HCT116 (cell line): ENCODE results near the gene SLC9A2. TPM values are rescaled to one million over a fixed set of nuclear protein-coding genes. Genes with fewer than 3 reads are reported as not detected.

Experiments
- ATAC-seq: fragments of 200-7000 bp; cut with Tn5 transposase; 2 replicates; pipeline ENCODE4 v1.9.1; 2020; ENCODE audit warnings: mild to moderate bottlenecking, moderate library complexity
- BruUV-seq: library from RNA; stranded (reverse); fragments of 400-500 nt; replicated peaks from 2 replicates; lab custom pipeline; 2021; lab: Mats Ljungman, UMichigan
- CTCF ChIA-PET: fragments of 300-600 bp; sonication (Branson Sonifier 250); formaldehyde crosslinking; loops from one replicate; lab custom pipeline; 2021; ENCODE audit warnings: antibody characterized with exemption; lab: Charles Lee
- POLR2A ChIA-PET: fragments of 300-600, 350-600 bp; sonication (Branson Sonifier 250); formaldehyde crosslinking; loops from one replicate; lab custom pipeline; 2021; ENCODE audit warnings: antibody characterized with exemption; lab: Charles Lee
- RAD21 ChIA-PET, 2 experiments: fragments of 300-600 bp; sonication (Branson Sonifier 250); formaldehyde crosslinking; loops; one replicate each; lab custom pipeline; 2023; ENCODE audit warnings: low total read pairs in 2 of 2; ENCODE audit not compliant: uncharacterized antibody in 2 of 2, unreplicated experiment in 2 of 2, low non-redundant PET in 1 of 2; lab: Charles Lee
- DNase-seq: peaks from one replicate; pipeline ENCODE4 v3.0.0-alpha.2; 2010; ENCODE audit warnings: low read depth, low spot score
- H2AFZ ChIP-seq: fragments of 200-600 bp; shearing (Covaris generic), sonication (generic); 2 replicates; pipeline ENCODE4 v1.6.1; 2017; ENCODE audit warnings: low read depth, mixed run types, mixed read lengths, antibody characterized with exemption, low read length; ENCODE audit not compliant: poor library complexity, severe bottlenecking
- H3K27ac ChIP-seq: 2 replicates; pipeline ENCODE4 v1.5.1; 2012; ENCODE audit warnings: low read depth, low read length
- H3K27me3 ChIP-seq: fragments of 200-600 bp; sonication (generic); 2 replicates; pipeline ENCODE4 v1.6.1; 2016; ENCODE audit warnings: mixed run types, low read length, mixed read lengths; ENCODE audit not compliant: insufficient read depth
- H3K36me3 ChIP-seq, 2 experiments: fragments of 200-500 bp in 1 of 2; fragments of 200-600 bp in 1 of 2; sonication (Bioruptor generic) in 1 of 2; sonication (generic) in 1 of 2; 2 replicates each; pipeline versions ENCODE4 v1.5.1 to v1.6.1; 2014 to 2016; ENCODE audit warnings: low read length in 2 of 2, inconsistent platforms in 1 of 2, mixed read lengths in 1 of 2, mixed run types in 1 of 2; ENCODE audit not compliant: insufficient read depth in 2 of 2, control insufficient read depth in 1 of 2
- H3K4me1 ChIP-seq, 2 experiments: fragments of 200-600 bp in 1 of 2; sonication (generic) in 1 of 2; 2 replicates each; pipeline versions ENCODE4 v1.5.1 to v1.6.1; 2012 to 2017; ENCODE audit warnings: low read length in 2 of 2, inconsistent platforms in 1 of 2, mild to moderate bottlenecking in 1 of 2, mixed read lengths in 1 of 2, mixed run types in 1 of 2, moderate library complexity in 1 of 2; ENCODE audit not compliant: insufficient read depth in 2 of 2, control insufficient read depth in 1 of 2
- H3K4me2 ChIP-seq: fragments of 200-600 bp; sonication (generic); 2 replicates; pipeline ENCODE4 v1.6.1; 2017; ENCODE audit warnings: mixed run types, low read length, mixed read lengths
- H3K4me3 ChIP-seq, 2 experiments: fragments of 200-600 bp in 1 of 2; sonication (generic) in 1 of 2; replicated peaks in 1 of 2; 2 replicates each; pipeline ENCODE4 v1.5.1; 2011 to 2016; ENCODE audit warnings: low read length in 2 of 2, control low read depth in 1 of 2, low read depth in 1 of 2, mild to moderate bottlenecking in 1 of 2, mixed read lengths in 1 of 2, mixed run types in 1 of 2
- H3K79me2 ChIP-seq: fragments of 200-600 bp; sonication (generic); 2 replicates; pipeline ENCODE4 v1.6.1; 2017; ENCODE audit warnings: mild to moderate bottlenecking, mixed run types, low read length, moderate library complexity, mixed read lengths; ENCODE audit not compliant: insufficient read depth
- H3K9ac ChIP-seq: fragments of 200-600 bp; sonication (generic); 2 replicates; pipeline ENCODE4 v1.6.1; 2016; ENCODE audit warnings: low read length, mixed read lengths
- H3K9me2 ChIP-seq: fragments of 200-600 bp; sonication (generic), shearing (Covaris generic); 2 replicates; pipeline ENCODE4 v1.6.1; 2017; ENCODE audit warnings: mixed run types, mild to moderate bottlenecking, moderate library complexity; ENCODE audit not compliant: insufficient read depth
- H3K9me3 ChIP-seq, 2 experiments: fragments of 200-500 bp in 1 of 2; fragments of 200-600 bp in 1 of 2; sonication (Bioruptor generic) in 1 of 2; sonication (generic) in 1 of 2; 2 replicates each; pipeline ENCODE4 v1.6.1; 2014 to 2017; ENCODE audit warnings: low read length in 2 of 2, mixed read lengths in 2 of 2, inconsistent platforms in 1 of 2, low read depth in 1 of 2, mild to moderate bottlenecking in 1 of 2, mixed run types in 1 of 2, moderate library complexity in 1 of 2; ENCODE audit not compliant: control insufficient read depth in 1 of 2, insufficient read depth in 1 of 2
- H4K20me1 ChIP-seq: fragments of 200-600 bp; sonication (generic), shearing (Covaris generic); 2 replicates; pipeline ENCODE4 v1.6.1; 2017; ENCODE audit warnings: mixed run types, mild to moderate bottlenecking, moderate library complexity; ENCODE audit not compliant: insufficient read depth
- ATF3 ChIP-seq: IDR thresholded peaks from 2 replicates; pipeline ENCODE4 v1.6.1; 2012
- CBX3 ChIP-seq: IDR thresholded peaks from 2 replicates; pipeline ENCODE4 v1.6.1; 2012; ENCODE audit warnings: low read depth
- CEBPB ChIP-seq: IDR thresholded peaks from 2 replicates; pipeline ENCODE4 v1.6.1; 2012; ENCODE audit warnings: low read depth
- CTCF ChIP-seq, 3 experiments: fragments of 200-600 bp in 1 of 3; sonication (generic) in 1 of 3; IDR thresholded peaks in 2 of 3; conservative IDR thresholded peaks in 1 of 3; 2 replicates each; pipeline ENCODE4 v1.5.1; 2012 to 2017; ENCODE audit warnings: low read depth in 2 of 3, low read length in 2 of 3, antibody characterized with exemption in 1 of 3, borderline replicate concordance in 1 of 3, control low read depth in 1 of 3, mild to moderate bottlenecking in 1 of 3, mixed read lengths in 1 of 3, mixed run types in 1 of 3, moderate library complexity in 1 of 3; ENCODE audit not compliant: insufficient read depth in 1 of 3
- EGR1 ChIP-seq: IDR thresholded peaks from 2 replicates; pipeline ENCODE4 v1.6.1; 2012; ENCODE audit warnings: low read depth
- EZH2 ChIP-seq: fragments of 200-600 bp; sonication (generic); IDR thresholded peaks from 2 replicates; pipeline ENCODE4 v1.6.1; 2017; ENCODE audit warnings: antibody characterized with exemption, mixed run types
- EZH2phosphoT487 ChIP-seq: fragments of 200-600 bp; IDR thresholded peaks from 2 replicates; pipeline ENCODE4 v1.6.1; 2018; ENCODE audit warnings: antibody characterized with exemption, borderline replicate concordance
- FOSL1 ChIP-seq: IDR thresholded peaks from 2 replicates; pipeline ENCODE4 v1.6.1; 2012; ENCODE audit warnings: low read depth
- MAX ChIP-seq: IDR thresholded peaks from 2 replicates; pipeline ENCODE4 v1.6.1; 2012
- POLR2A ChIP-seq: IDR thresholded peaks from 2 replicates; pipeline ENCODE4 v1.7.0; 2011; ENCODE audit warnings: borderline replicate concordance; ENCODE audit not compliant: insufficient read depth, insufficient read length; ENCODE audit errors: extremely low read depth
- POLR2AphosphoS5 ChIP-seq: IDR thresholded peaks from 2 replicates; pipeline ENCODE4 v1.6.1; 2011; ENCODE audit warnings: mild to moderate bottlenecking, low read depth, low read length, moderate library complexity
- RAD21 ChIP-seq: IDR thresholded peaks from 2 replicates; pipeline ENCODE4 v1.6.1; 2012; ENCODE audit warnings: low read depth, mild to moderate bottlenecking
- REST ChIP-seq: IDR thresholded peaks from 2 replicates; pipeline ENCODE4 v1.6.1; 2012; ENCODE audit warnings: low read depth
- SIN3A ChIP-seq: IDR thresholded peaks from 2 replicates; pipeline ENCODE4 v1.6.1; 2012; ENCODE audit warnings: low read depth
- YY1 ChIP-seq: IDR thresholded peaks from 2 replicates; pipeline ENCODE4 v1.6.1; 2011; ENCODE audit warnings: low read length, low read depth, moderate library complexity, mild to moderate bottlenecking; ENCODE audit not compliant: insufficient replicate concordance; ENCODE audit errors: extremely low read depth
- ZBTB33 ChIP-seq: IDR thresholded peaks from 2 replicates; pipeline ENCODE4 v1.6.1; 2011; ENCODE audit warnings: mild to moderate bottlenecking, low read length, moderate library complexity; ENCODE audit not compliant: insufficient replicate concordance; ENCODE audit errors: extremely low read depth
- intact Hi-C: fragments of 100-400 bp; cut with micrococcal nuclease; formaldehyde crosslinking; loops from 2 replicates; pipeline ENCODE4 v1.10.0; 2022
- total RNA-seq: library from RNA; stranded (reverse); gene quantifications from one replicate; pipeline ENCODE4 v1.2.1, GENCODE V29; 2021; ENCODE audit not compliant: unreplicated experiment

SLC9A2 gene
- total RNA-seq, 1 experiment from 2014 or later, result 1.4 TPM

- no peak for TF ChIP-seq ZBTB33
- TF ChIP-seq EGR1, result no peak
- TF ChIP-seq ATF3, result no peak
- TF ChIP-seq CEBPB, result no peak
- TF ChIP-seq SIN3A, result no peak
- no peak for TF ChIP-seq CBX3
- no peak for TF ChIP-seq EZH2
- TF ChIP-seq CTCF (IDR thresholded peaks at IDR 0.05 in 2 of 3, conservative IDR thresholded peaks at IDR 0.05 in 1 of 3; ENCODE audit: borderline replicate concordance in 1 of 3, insufficient read depth in 1 of 3, low read depth in 2 of 3, low read length in 2 of 3), result no peak
- no peak for TF ChIP-seq YY1
- TF ChIP-seq, all 23 proteins: peak for 0
Measured at GRCh38 chr2:102661846-102662245, 42.5 kb downstream of the SLC9A2 start (continued).

GRCh38 chr2:102662833-102663232 lies 43.5 kb downstream of the SLC9A2 start:
- no TSS peak for BruUV-seq
- ChIA-PET RAD21 (no interaction called here), POLR2A (no interaction called here), CTCF (no interaction called here)
- Histone ChIP-seq H3K36me3 (no peaks in the 10 kb centered on the region), H3K9me2 (no peaks in the 10 kb centered on the region), H3K27me3 (no peaks in the 10 kb centered on the region), H3K79me2 (no peaks in the 10 kb centered on the region), H3K4me2 (no peak overlapping the region), H3K9me3 (no peaks in the 10 kb centered on the region), H3K4me1 (peaks cover 4 to 15% of the 10 kb centered on the region in 2 experiments; a peak in 3 of 4 replicates), H3K9ac (no peak overlapping the region), H2AFZ (no peak overlapping the region), H3K4me3 (no peak overlapping the region), H4K20me1 (no peaks in the 10 kb centered on the region), H3K27ac (no peak overlapping the region)
- TF ChIP-seq ATF3 (no peak), REST (no peak), MAX (no peak), RAD21 (no peak), CBX3 (no peak), SIN3A (no peak), EZH2phosphoT487 (no peak), FOSL1 (no peak), POLR2A (no peak), POLR2AphosphoS5 (no peak)
- ATAC-seq (no peak), DNase-seq (no peak)
- intact Hi-C loops, result no loop called here
